Measurements from ENCODE around the gene SNX15.

Gene SNX15

DNA sequence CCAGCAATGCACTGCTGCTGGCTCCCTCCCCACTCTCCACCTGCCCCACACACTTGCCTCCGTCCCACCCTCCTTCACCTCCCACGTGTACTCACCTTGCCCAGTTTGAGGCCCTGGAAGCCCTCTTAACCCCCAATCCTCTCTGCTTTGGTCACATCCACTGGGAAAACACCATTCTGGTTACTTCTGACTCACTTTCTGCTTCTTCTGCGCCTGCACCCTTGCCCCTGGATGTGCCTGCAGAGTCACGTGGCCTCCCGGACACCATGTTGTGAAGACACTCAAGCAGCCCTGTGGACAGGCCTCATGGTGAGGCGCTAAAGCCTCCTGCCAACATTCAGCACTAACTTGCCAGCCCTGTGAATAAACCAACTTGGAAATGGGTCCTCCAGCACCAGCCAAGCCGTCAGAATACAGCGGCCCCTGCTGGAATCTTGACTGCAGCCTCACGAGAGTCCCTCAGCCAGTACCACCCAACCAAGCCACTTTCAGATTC is 33.7 kb downstream of the SNX15 start:
- Histone ChIP-seq H3K27ac (no peak overlapping the region), H4K20me1 (ENCODE audit: insufficient read depth) (no peaks in the 10 kb centered on the region), H3K4me3 (IDR thresholded peaks at IDR 0.05; ENCODE audit: insufficient read depth, low read depth, low read length) (no peak overlapping the region), H3K4me2 (no peak overlapping the region), H3K4me1 (ENCODE audit: low read depth, poor library complexity, severe bottlenecking) (peaks cover 8% of the 10 kb centered on the region), H2AFZ (ENCODE audit: low read depth) (no peak overlapping the region), H3K79me2 (ENCODE audit: insufficient read depth, low read depth) (no peaks in the 10 kb centered on the region), H3K9ac (no peak overlapping the region), H3K27me3 (ENCODE audit: insufficient read depth, low read depth) (no peaks in the 10 kb centered on the region), H3K36me3 (ENCODE audit: insufficient read depth) (no peaks in the 10 kb centered on the region)
- TF ChIP-seq, protein P1, sequence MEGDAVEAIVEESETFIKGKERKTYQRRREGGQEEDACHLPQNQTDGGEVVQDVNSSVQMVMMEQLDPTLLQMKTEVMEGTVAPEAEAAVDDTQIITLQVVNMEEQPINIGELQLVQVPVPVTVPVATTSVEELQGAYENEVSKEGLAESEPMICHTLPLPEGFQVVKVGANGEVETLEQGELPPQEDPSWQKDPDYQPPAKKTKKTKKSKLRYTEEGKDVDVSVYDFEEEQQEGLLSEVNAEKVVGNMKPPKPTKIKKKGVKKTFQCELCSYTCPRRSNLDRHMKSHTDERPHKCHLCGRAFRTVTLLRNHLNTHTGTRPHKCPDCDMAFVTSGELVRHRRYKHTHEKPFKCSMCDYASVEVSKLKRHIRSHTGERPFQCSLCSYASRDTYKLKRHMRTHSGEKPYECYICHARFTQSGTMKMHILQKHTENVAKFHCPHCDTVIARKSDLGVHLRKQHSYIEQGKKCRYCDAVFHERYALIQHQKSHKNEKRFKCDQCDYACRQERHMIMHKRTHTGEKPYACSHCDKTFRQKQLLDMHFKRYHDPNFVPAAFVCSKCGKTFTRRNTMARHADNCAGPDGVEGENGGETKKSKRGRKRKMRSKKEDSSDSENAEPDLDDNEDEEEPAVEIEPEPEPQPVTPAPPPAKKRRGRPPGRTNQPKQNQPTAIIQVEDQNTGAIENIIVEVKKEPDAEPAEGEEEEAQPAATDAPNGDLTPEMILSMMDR (conservative IDR thresholded peaks at IDR 0.05; ENCODE audit: low read depth, low read length): no peak

DNA sequence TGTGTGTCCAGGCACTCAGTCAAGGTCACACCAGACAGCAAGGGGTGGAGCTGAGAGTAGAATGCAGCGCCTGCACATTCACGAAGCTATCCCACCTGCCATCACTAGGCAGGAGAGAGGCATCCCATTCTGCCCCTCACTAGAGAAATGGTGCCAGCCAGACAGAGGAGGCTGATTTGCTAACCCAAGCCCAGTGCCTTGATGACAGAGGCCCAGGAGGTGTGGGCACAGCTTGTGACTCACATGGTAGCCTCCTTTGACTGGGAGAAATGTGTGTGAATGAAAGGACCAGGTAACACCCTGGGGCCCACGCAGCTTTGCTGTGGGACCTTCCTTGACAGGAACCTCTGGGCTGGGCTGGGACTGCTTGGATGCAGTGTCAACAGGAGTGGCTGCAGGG is 36.3 kb downstream of the SNX15 start:
- TF ChIP-seq, protein P1 (conservative IDR thresholded peaks at IDR 0.05; ENCODE audit: low read depth, low read length): no peak
- no peaks in the 10 kb centered on the region for H3K79me2 ChIP-seq (ENCODE audit: insufficient read depth, low read depth)
- no peak overlapping the region for H3K4me2 ChIP-seq
- H3K4me1 ChIP-seq (ENCODE audit: low read depth, poor library complexity, severe bottlenecking): peaks cover 6% of the 10 kb centered on the region
- H3K9ac ChIP-seq: no peak overlapping the region
- H2AFZ ChIP-seq (ENCODE audit: low read depth): no peak overlapping the region
- no peaks in the 10 kb centered on the region for H3K27me3 ChIP-seq (ENCODE audit: insufficient read depth, low read depth)
- H4K20me1 ChIP-seq (ENCODE audit: insufficient read depth): no peaks in the 10 kb centered on the region
- no peak overlapping the region for H3K27ac ChIP-seq
- no peak overlapping the region for H3K4me3 ChIP-seq (IDR thresholded peaks at IDR 0.05; ENCODE audit: insufficient read depth, low read depth, low read length)
- no peaks in the 10 kb centered on the region for H3K36me3 ChIP-seq (ENCODE audit: insufficient read depth)

GRCh38 chr11:65064847-65065240 is 37.6 kb downstream of the SNX15 start:
- Histone ChIP-seq H3K27ac (no peak overlapping the region), H4K20me1 (ENCODE audit: insufficient read depth) (no peaks in the 10 kb centered on the region), H3K27me3 (ENCODE audit: insufficient read depth, low read depth) (no peaks in the 10 kb centered on the region), H3K4me1 (ENCODE audit: low read depth, poor library complexity, severe bottlenecking) (peaks cover 6% of the 10 kb centered on the region), H3K4me3 (IDR thresholded peaks at IDR 0.05; ENCODE audit: insufficient read depth, low read depth, low read length) (no peak overlapping the region), H3K9ac (no peak overlapping the region), H3K36me3 (ENCODE audit: insufficient read depth) (no peaks in the 10 kb centered on the region), H2AFZ (ENCODE audit: low read depth) (no peak overlapping the region), H3K79me2 (ENCODE audit: insufficient read depth, low read depth) (no peaks in the 10 kb centered on the region), H3K4me2 (no peak overlapping the region)
- TF ChIP-seq, protein P1 (conservative IDR thresholded peaks at IDR 0.05; ENCODE audit: low read depth, low read length): no peak

DNA sequence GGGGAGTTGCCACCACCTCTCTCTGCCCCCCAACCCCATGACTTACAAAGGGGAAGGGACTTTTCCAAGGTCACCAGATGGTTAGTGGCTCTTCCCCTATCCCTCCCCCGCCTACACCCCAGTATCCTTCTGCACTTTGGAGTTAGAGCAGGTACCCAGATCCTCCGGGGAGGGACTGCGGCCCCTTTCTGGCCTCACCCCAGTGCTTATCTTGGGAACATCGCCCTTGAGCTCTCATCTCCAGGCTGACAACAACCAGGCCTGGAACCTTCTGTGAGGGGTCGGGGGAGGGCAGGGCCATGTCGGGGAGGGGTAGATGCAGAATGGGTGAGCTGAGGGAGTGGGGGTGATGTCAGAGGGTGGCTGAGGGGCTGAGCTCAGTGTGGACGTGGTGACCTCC is 38.6 kb downstream of the SNX15 start:
- Histone ChIP-seq H2AFZ (ENCODE audit: low read depth) (no peak overlapping the region), H3K4me2 (no peak overlapping the region), H3K27me3 (ENCODE audit: insufficient read depth, low read depth) (no peaks in the 10 kb centered on the region), H3K36me3 (ENCODE audit: insufficient read depth) (no peaks in the 10 kb centered on the region), H3K4me1 (ENCODE audit: low read depth, poor library complexity, severe bottlenecking) (no peaks in the 10 kb centered on the region), H3K27ac (no peak overlapping the region), H3K79me2 (ENCODE audit: insufficient read depth, low read depth) (no peaks in the 10 kb centered on the region), H4K20me1 (ENCODE audit: insufficient read depth) (no peaks in the 10 kb centered on the region), H3K9ac (no peak overlapping the region), H3K4me3 (IDR thresholded peaks at IDR 0.05; ENCODE audit: insufficient read depth, low read depth, low read length) (no peak overlapping the region)
- TF ChIP-seq, protein P1 (conservative IDR thresholded peaks at IDR 0.05; ENCODE audit: low read depth, low read length): no peak

Measured in KMS-11 (cell line).